MM.1S (cell line): Measurements from ENCODE around the gene PPP4C.

Experiments
- DNase-seq: peaks from one replicate; pipeline ENCODE4 v3.0.0-alpha.2; 2015
- H2AFZ ChIP-seq: fragments of 300-600 bp; sonication (generic); 2 replicates; pipeline ENCODE4 v1.6.0; 2016; ENCODE audit warnings: antibody characterized with exemption, low read length
- H3F3A ChIP-seq: fragments of 300-600 bp; sonication (generic); 2 replicates; pipeline ENCODE4 v1.6.1; 2016; ENCODE audit warnings: mild to moderate bottlenecking, antibody characterized with exemption, low read length, moderate library complexity, mixed read lengths; ENCODE audit not compliant: insufficient read depth
- H3K27ac ChIP-seq: fragments of 300-600 bp; sonication (generic); 2 replicates; pipeline ENCODE4 v1.5.1; 2016; ENCODE audit warnings: mild to moderate bottlenecking, low read length
- H3K27me3 ChIP-seq: fragments of 300-600 bp; sonication (generic); replicated peaks from 2 replicates; pipeline ENCODE4 v1.6.0; 2016; ENCODE audit warnings: low read length; ENCODE audit not compliant: insufficient read depth
- H3K36me3 ChIP-seq: fragments of 300-600 bp; sonication (generic); replicated peaks from 2 replicates; pipeline ENCODE4 v1.6.1; 2016; ENCODE audit warnings: mild to moderate bottlenecking, low read length, mixed read lengths; ENCODE audit not compliant: insufficient read depth
- H3K4me1 ChIP-seq: fragments of 300-600 bp; sonication (generic); 2 replicates; pipeline ENCODE4 v1.6.1; 2016; ENCODE audit warnings: low read length, mixed read lengths
- H3K4me2 ChIP-seq: fragments of 300-600 bp; sonication (generic); 2 replicates; pipeline ENCODE4 v1.6.0; 2016; ENCODE audit warnings: low read depth, low read length
- H3K4me3 ChIP-seq: fragments of 300-600 bp; sonication (generic); 2 replicates; pipeline ENCODE4 v1.5.1; 2016; ENCODE audit warnings: low read length, mixed read lengths
- H3K79me2 ChIP-seq: fragments of 300-600 bp; sonication (generic); 2 replicates; pipeline ENCODE4 v1.6.1; 2016; ENCODE audit warnings: mixed run types, low read length, mixed read lengths
- H3K9ac ChIP-seq: fragments of 300-600 bp; sonication (generic); 2 replicates; pipeline ENCODE4 v1.6.1; 2016; ENCODE audit warnings: low read length, mixed read lengths
- H3K9me2 ChIP-seq: fragments of 300-600 bp; sonication (generic); replicated peaks from 2 replicates; pipeline ENCODE4 v1.6.1; 2016; ENCODE audit warnings: mild to moderate bottlenecking, low read length, mixed read lengths; ENCODE audit not compliant: insufficient read depth
- H3K9me3 ChIP-seq: fragments of 300-600 bp; sonication (generic); replicated peaks from 2 replicates; pipeline ENCODE4 v1.6.1; 2016; ENCODE audit warnings: mild to moderate bottlenecking, low read length, mixed read lengths; ENCODE audit not compliant: insufficient read depth
- H4K20me1 ChIP-seq: fragments of 300-600 bp; sonication (generic); 2 replicates; pipeline ENCODE4 v1.6.1; 2016; ENCODE audit warnings: mild to moderate bottlenecking, low read length, moderate library complexity, mixed read lengths; ENCODE audit not compliant: insufficient read depth
- EZH2 ChIP-seq: fragments of 300-600 bp; sonication (generic); optimal IDR thresholded peaks from 2 replicates; pipeline ENCODE3; 2017; ENCODE audit warnings: low read depth, mild to moderate bottlenecking, antibody characterized with exemption, low read length, mixed read lengths
- EZH2phosphoT487 ChIP-seq: fragments of 300-600 bp; sonication (generic); IDR thresholded peaks from 2 replicates; pipeline ENCODE4 v1.6.1; 2018; ENCODE audit warnings: antibody characterized with exemption, low read length
- TF ChIP-seq, protein P1 (sequence below): fragments of 300-600 bp; sonication (generic); IDR thresholded peaks from 2 replicates; pipeline ENCODE4 v1.5.1; 2016; ENCODE audit warnings: antibody characterized with exemption, low read length, mixed read lengths

PPP4C gene

DNA sequence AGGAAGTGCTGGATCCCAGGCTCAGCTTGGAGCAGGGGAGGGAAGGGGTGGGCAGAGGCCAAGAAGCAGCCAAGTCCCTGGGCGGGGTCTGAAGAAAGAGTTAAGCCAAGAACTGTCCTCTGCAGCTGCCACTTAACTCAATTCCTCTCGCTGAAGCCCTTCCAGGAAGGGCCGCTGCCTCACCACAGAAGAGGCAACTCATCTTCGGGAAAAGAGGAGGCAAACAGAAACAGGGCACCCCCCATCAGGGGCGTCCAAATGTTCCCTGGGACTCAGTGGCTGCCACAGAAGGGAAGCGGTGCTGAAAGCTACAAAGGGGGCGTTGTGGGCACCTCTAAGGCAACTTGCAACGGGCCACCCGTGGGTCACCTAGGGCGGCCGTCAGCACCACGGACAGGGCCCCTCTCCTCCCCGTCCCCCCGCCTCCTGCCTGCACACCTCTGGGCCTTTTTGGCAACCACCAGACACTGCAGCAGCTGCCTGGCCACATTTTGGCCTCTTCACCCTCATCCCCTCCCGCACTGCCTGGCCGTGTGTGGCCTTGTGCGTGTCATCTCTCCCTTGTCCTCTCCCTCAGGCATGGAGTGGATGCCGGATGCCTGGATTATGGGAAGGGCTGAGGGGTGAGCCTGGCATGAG is 47.2 kb upstream of the PPP4C start:
- no peaks in the 10 kb centered on the region for H3K36me3 ChIP-seq
- H3K4me3 ChIP-seq = no peak overlapping the region
- DNase-seq = peak; percentile 30
- H4K20me1 ChIP-seq = no peaks in the 10 kb centered on the region
- no peaks in the 10 kb centered on the region for H3K79me2 ChIP-seq
- no peaks in the 10 kb centered on the region for H3K9me3 ChIP-seq
- no peak for TF ChIP-seq EZH2
- TF ChIP-seq, protein P1, sequence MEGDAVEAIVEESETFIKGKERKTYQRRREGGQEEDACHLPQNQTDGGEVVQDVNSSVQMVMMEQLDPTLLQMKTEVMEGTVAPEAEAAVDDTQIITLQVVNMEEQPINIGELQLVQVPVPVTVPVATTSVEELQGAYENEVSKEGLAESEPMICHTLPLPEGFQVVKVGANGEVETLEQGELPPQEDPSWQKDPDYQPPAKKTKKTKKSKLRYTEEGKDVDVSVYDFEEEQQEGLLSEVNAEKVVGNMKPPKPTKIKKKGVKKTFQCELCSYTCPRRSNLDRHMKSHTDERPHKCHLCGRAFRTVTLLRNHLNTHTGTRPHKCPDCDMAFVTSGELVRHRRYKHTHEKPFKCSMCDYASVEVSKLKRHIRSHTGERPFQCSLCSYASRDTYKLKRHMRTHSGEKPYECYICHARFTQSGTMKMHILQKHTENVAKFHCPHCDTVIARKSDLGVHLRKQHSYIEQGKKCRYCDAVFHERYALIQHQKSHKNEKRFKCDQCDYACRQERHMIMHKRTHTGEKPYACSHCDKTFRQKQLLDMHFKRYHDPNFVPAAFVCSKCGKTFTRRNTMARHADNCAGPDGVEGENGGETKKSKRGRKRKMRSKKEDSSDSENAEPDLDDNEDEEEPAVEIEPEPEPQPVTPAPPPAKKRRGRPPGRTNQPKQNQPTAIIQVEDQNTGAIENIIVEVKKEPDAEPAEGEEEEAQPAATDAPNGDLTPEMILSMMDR = no peak
- no peak for TF ChIP-seq EZH2phosphoT487
- no peak overlapping the region for H2AFZ ChIP-seq
- H3K4me1 ChIP-seq = no peaks in the 10 kb centered on the region
- H3K4me2 ChIP-seq = no peak overlapping the region
- H3K9ac ChIP-seq = no peak overlapping the region
- no peaks in the 10 kb centered on the region for H3F3A ChIP-seq
- H3K27me3 ChIP-seq = peaks cover 91% of the 10 kb centered on the region
- H3K9me2 ChIP-seq = no peaks in the 10 kb centered on the region
- no peak overlapping the region for H3K27ac ChIP-seq

DNA sequence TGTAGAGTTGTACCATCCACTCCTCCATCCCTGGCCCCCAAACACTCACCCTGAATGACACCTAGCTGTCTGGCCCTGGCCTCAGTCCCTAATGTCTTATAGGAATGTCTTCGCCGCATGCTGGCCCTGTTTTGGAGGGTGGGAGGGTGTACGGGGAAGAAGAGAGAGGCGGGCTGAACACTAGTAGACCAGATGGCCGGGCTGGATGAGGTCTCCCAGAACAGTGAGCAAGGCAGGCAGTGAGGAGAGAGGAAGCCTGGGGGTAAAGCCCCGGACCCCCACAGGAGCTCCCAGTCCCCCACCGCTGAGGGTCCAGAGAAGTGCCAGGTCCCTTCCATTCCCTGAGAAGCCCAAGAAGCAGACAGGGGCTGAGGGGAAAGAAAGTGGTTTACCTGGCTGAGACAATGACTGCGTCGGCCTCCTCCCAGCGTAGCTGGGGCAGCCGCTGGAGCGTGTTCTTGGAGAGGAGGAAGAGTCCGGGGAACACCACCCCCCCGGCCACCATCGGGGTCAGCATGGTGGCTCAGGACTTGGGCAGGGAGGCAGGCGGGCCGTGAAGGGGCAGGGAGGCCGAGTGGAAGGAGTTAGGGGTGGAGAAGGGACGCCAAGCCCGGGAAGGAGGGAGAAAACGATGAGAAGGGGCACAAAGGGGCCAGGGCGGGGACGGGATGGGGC is 45.6 kb upstream of the PPP4C start:
- no peaks in the 10 kb centered on the region for H3K9me3 ChIP-seq
- no peak overlapping the region for H3K27ac ChIP-seq
- no peaks in the 10 kb centered on the region for H3F3A ChIP-seq
- no peaks in the 10 kb centered on the region for H3K9me2 ChIP-seq
- no peak overlapping the region for H3K9ac ChIP-seq
- H3K36me3 ChIP-seq = no peaks in the 10 kb centered on the region
- H3K4me3 ChIP-seq = no peak overlapping the region
- DNase-seq = no peak
- no peaks in the 10 kb centered on the region for H3K4me1 ChIP-seq
- no peaks in the 10 kb centered on the region for H3K79me2 ChIP-seq
- no peak overlapping the region for H3K4me2 ChIP-seq
- no peaks in the 10 kb centered on the region for H4K20me1 ChIP-seq
- H3K27me3 ChIP-seq = peaks cover 75% of the 10 kb centered on the region
- TF ChIP-seq EZH2 = peak; percentile 35
- TF ChIP-seq, protein P1 = no peak
- no peak overlapping the region for H2AFZ ChIP-seq

DNA sequence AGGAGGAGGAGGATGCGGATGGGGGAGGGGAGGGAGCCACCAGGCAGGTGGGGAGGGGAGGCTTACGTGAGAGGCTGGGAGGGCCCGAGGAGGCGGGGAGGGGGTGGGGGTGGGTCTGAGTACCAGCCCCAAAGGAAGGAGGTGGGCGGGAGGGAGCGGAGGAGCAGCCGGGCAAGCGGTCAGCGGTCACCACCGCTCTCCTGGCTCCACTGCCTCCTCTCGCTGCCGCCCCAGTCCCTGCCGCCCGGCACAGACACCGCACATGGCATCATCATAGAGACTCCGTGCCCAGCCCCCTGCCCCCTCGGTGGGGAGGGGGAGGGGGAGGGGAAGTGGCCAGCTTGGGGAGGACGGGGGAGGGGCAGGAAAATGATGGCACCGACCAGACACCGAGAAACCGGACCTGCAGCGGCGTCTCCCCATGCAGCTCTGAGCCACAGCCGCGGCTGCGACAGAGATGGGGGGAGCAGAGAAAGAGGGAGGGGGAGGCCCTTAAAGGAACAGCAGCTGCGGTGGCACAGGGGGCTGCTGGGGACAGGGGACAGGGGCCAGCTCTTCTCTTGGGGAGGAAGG is 44.9 kb upstream of the PPP4C start, which contains the start of gene TLCD3B:
TSS of gene TLCD3B (minus strand) at position 431 of the 573 bp plus-strand sequence. CDS start 744 bp downstream, outside the sequence.
- no peaks in the 10 kb centered on the region for H3K4me1 ChIP-seq
- H3K9ac ChIP-seq = no peak within 1 kb of the TSS
- no peak for DNase-seq
- peaks cover 67% of the 10 kb centered on the region for H3K27me3 ChIP-seq
- TF ChIP-seq EZH2phosphoT487 = no peak
- TF ChIP-seq EZH2 = no peak
- TF ChIP-seq, protein P1 = no peak
- H3K4me3 ChIP-seq = no peak within 1 kb of the TSS
- H4K20me1 ChIP-seq = no peaks in the 10 kb centered on the region
- H3K79me2 ChIP-seq = no peaks in the 10 kb centered on the region
- no peak within 1 kb of the TSS for H2AFZ ChIP-seq
- H3K9me3 ChIP-seq = no peaks in the 10 kb centered on the region
- no peaks in the 10 kb centered on the region for H3K9me2 ChIP-seq
- H3K27ac ChIP-seq = no peak within 1 kb of the TSS
- H3K4me2 ChIP-seq = no peak within 1 kb of the TSS
- no peaks in the 10 kb centered on the region for H3K36me3 ChIP-seq
- H3F3A ChIP-seq = no peaks in the 10 kb centered on the region
